Measurements from ENCODE around the gene UCN3. TPM values are rescaled to one million over a fixed set of nuclear protein-coding genes. Genes with fewer than 3 reads are reported as not detected.

The UCN3 gene
- total RNA-seq, 4 donors from 2014 or later, result not detected

GRCh38 chr10:5321273-5321672 is 43.5 kb upstream of the UCN3 start:
- H3K27ac ChIP-seq, result no peak overlapping the region
- DNase-seq, result no peak
- intact Hi-C loops (cut with DNase I), result no loop called here
- TF ChIP-seq, protein P1, sequence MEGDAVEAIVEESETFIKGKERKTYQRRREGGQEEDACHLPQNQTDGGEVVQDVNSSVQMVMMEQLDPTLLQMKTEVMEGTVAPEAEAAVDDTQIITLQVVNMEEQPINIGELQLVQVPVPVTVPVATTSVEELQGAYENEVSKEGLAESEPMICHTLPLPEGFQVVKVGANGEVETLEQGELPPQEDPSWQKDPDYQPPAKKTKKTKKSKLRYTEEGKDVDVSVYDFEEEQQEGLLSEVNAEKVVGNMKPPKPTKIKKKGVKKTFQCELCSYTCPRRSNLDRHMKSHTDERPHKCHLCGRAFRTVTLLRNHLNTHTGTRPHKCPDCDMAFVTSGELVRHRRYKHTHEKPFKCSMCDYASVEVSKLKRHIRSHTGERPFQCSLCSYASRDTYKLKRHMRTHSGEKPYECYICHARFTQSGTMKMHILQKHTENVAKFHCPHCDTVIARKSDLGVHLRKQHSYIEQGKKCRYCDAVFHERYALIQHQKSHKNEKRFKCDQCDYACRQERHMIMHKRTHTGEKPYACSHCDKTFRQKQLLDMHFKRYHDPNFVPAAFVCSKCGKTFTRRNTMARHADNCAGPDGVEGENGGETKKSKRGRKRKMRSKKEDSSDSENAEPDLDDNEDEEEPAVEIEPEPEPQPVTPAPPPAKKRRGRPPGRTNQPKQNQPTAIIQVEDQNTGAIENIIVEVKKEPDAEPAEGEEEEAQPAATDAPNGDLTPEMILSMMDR (IDR thresholded peaks at IDR 0.05), result no peak
- TF ChIP-seq POLR2A (IDR thresholded peaks at IDR 0.05), result no peak
- no peaks in the 10 kb centered on the region for H3K36me3 ChIP-seq
- H3K27me3 ChIP-seq, result no peaks in the 10 kb centered on the region
- 77 to 86% methylated on average over 3 of the region's 3 CpGs for WGBS, 2 donors
- peaks cover 0 to 22% (median 0%) of the 10 kb centered on the region in 3 donors for H3K4me1 ChIP-seq
- no peaks in the 10 kb centered on the region for H3K9me3 ChIP-seq
- H3K4me3 ChIP-seq, result no peak overlapping the region

GRCh38 chr10:5323446-5323845 is 41.3 kb upstream of the UCN3 start:
- TF ChIP-seq, protein P1 (IDR thresholded peaks at IDR 0.05), result no peak
- TF ChIP-seq POLR2A (IDR thresholded peaks at IDR 0.05), result no peak
- WGBS, 2 donors, result 33 to 36% methylated on average over 4 of the region's 4 CpGs
- no peak for DNase-seq
- no peaks in the 10 kb centered on the region for H3K36me3 ChIP-seq
- H3K4me1 ChIP-seq, result peaks cover 0 to 12% (median 0%) of the 10 kb centered on the region in 3 donors
- no peaks in the 10 kb centered on the region for H3K27me3 ChIP-seq
- intact Hi-C loops (cut with DNase I), result no loop called here
- H3K9me3 ChIP-seq, result no peaks in the 10 kb centered on the region
- no peak overlapping the region for H3K4me3 ChIP-seq
- H3K27ac ChIP-seq, result peak overlapping the region in 2 of 4 donors; percentile 17 to 57

DNA sequence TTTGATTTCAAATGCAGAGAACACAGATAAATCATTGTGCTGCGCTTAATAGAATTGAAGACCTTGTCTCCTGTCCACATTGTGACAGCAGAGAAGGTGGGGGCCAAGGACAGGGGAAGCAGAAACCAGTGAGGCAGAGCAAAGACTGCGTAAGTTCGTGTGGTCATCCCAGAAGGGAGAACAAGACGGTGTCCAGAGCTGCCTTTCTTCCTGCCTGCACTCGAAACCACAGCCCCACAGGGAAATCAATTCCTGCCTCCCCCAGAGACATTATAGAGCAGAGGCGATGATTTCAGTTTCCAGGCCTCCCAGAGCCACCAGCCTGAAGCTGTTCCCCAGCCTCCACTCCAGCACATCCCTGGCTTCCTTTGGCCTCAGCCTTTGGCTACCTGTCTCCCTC is 39.7 kb upstream of the UCN3 start:
- no peak overlapping the region for H3K27ac ChIP-seq
- intact Hi-C loops (cut with DNase I), result no loop called here
- H3K4me1 ChIP-seq, result peaks cover 0 to 28% (median 0%) of the 10 kb centered on the region in 3 donors
- H3K9me3 ChIP-seq, result no peaks in the 10 kb centered on the region
- TF ChIP-seq POLR2A (IDR thresholded peaks at IDR 0.05), result no peak
- TF ChIP-seq, protein P1 (IDR thresholded peaks at IDR 0.05), result no peak
- H3K36me3 ChIP-seq, result no peaks in the 10 kb centered on the region
- H3K27me3 ChIP-seq, result no peaks in the 10 kb centered on the region
- H3K4me3 ChIP-seq, result no peak overlapping the region
- no peak for DNase-seq
- WGBS, 2 donors, result 81 to 95% methylated on average over 6 of the region's 6 CpGs

DNA sequence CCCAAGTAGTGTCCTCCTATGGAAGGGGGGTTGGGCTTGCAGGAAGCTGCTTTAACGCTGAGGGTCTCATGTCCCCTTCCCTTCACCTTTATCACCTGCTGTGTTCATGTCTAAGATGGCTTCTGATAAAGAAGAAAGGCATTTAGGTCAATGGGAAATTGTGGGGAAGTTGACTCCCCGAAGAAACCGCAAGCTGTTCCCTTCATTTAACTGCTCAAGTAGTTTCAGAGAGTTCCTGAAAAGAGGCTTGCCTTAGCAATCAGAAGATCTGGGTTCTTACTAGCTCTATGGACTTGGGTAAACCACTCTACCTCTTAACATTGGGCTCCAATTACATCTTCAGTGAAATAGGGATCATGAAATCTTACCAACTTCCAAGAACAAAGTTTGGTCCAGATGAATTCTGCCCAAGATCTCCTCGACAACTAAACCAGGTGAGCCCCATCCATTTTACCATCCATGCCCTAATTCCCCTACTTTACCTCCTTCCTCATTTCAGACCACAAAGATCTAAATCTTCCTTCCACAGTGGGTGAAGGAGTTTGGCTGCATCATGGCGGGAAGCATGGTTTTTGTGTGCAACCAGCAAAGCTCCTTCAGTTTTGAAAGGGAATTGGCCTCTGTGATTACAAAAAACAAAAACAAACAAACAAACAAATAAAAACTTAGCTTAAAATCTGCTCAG is 30.4 kb upstream of the UCN3 start:
- 48 to 73% methylated on average over 5 of the region's 5 CpGs for WGBS, 2 donors
- H3K27ac ChIP-seq, result no peak overlapping the region
- no peak for TF ChIP-seq POLR2A (IDR thresholded peaks at IDR 0.05)
- TF ChIP-seq, protein P1 (IDR thresholded peaks at IDR 0.05), result no peak
- no peak overlapping the region for H3K4me3 ChIP-seq
- DNase-seq, result no peak
- no peaks in the 10 kb centered on the region for H3K9me3 ChIP-seq
- peaks cover 0 to 8% (median 0%) of the 10 kb centered on the region in 4 donors for H3K27me3 ChIP-seq
- H3K4me1 ChIP-seq, result peaks cover 0 to 7% (median 0%) of the 10 kb centered on the region in 3 donors
- intact Hi-C loops (cut with DNase I), result no loop called here
- no peaks in the 10 kb centered on the region for H3K36me3 ChIP-seq

DNA sequence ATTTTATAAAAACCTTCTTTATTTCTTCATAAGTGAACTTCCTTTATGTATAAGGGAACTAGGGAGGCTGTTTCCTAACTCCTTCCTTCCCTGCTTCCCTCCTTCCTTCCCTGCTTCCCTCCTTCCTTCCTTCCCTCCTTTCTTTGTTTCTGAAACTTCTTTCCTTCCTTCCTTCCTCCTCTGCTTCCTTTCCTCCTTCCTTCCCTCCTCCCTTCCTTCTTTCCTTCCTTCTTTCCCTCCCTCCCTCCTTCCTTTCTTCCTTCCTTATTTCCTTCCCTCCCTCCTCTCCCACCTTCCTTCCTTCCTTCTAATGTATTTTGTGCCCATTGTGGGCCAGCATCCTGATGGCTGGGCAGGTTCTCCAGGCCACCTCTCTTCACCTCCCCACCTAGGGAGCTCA is 26.8 kb upstream of the UCN3 start:
- TF ChIP-seq, protein P1 (IDR thresholded peaks at IDR 0.05), result no peak
- TF ChIP-seq POLR2A (IDR thresholded peaks at IDR 0.05), result no peak
- intact Hi-C loops (cut with DNase I), result no loop called here
- no peak overlapping the region for H3K4me3 ChIP-seq
- H3K27ac ChIP-seq, result no peak overlapping the region
- peaks cover 0 to 8% (median 0%) of the 10 kb centered on the region in 4 donors for H3K27me3 ChIP-seq
- H3K4me1 ChIP-seq, result no peaks in the 10 kb centered on the region
- no peak for DNase-seq
- H3K36me3 ChIP-seq, result no peaks in the 10 kb centered on the region
- no peaks in the 10 kb centered on the region for H3K9me3 ChIP-seq

All from esophagus squamous epithelium (tissue), 5 donors.